ENCODE measurements around the gene SPRR4. TPM values are rescaled to one million over a fixed set of nuclear protein-coding genes. Genes with fewer than 3 reads are reported as not detected.

The SPRR4 gene
- total RNA-seq, 2 donors from 2014 or later: not detected

DNA sequence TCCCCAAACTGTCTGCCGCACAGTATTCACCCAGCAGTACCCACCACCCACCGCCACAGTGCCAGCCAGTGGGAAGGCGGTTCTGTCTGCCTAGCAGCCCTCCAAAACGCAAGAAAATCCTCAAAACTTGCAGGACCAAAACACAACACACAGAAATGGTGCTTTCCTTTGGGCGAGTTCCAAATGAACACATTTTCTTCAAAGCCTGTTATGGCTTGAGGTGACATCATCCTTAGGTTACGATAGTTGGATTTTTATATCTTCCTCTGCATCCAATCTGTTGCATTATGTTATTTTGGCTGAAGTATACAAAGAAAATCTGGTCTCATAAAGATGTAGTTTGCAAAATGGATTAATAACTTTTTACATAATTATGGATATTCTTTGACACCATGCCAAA is 22.7 kb downstream of the SPRR4 start:
- Histone ChIP-seq H3K27me3 (no peaks in the 10 kb centered on the region), H3K4me3 (no peak overlapping the region), H3K27ac (no peak overlapping the region), H3K9me3 (peaks cover 0 to 5% of the 10 kb centered on the region in 2 donors), H3K36me3 (no peaks in the 10 kb centered on the region), H3K4me1 (no peaks in the 10 kb centered on the region)
- DNase-seq (ENCODE audit: low spot score): no peak
- TF ChIP-seq, protein P1, sequence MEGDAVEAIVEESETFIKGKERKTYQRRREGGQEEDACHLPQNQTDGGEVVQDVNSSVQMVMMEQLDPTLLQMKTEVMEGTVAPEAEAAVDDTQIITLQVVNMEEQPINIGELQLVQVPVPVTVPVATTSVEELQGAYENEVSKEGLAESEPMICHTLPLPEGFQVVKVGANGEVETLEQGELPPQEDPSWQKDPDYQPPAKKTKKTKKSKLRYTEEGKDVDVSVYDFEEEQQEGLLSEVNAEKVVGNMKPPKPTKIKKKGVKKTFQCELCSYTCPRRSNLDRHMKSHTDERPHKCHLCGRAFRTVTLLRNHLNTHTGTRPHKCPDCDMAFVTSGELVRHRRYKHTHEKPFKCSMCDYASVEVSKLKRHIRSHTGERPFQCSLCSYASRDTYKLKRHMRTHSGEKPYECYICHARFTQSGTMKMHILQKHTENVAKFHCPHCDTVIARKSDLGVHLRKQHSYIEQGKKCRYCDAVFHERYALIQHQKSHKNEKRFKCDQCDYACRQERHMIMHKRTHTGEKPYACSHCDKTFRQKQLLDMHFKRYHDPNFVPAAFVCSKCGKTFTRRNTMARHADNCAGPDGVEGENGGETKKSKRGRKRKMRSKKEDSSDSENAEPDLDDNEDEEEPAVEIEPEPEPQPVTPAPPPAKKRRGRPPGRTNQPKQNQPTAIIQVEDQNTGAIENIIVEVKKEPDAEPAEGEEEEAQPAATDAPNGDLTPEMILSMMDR (IDR thresholded peaks at IDR 0.05): no peak

DNA sequence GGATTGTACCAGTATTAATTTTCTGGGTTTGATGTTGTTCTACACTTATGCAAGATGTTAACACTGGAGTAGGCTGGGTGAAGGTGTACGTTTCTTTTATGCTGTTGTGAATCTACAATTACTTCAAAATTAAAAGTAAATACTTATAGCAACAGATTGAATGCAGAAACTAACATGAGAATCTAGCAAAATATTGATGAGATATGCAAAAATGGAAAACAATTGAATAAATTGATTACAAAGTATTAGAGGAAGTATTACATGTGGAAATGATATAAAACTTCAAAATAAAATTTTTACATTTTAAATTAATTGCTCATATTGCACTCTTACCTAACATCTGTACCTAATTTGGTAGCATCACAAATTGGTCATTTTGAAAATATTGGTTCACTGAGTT is 25.4 kb downstream of the SPRR4 start:
- Histone ChIP-seq H3K27me3 (no peaks in the 10 kb centered on the region), H3K4me3 (no peak overlapping the region), H3K4me1 (no peaks in the 10 kb centered on the region), H3K9me3 (peaks cover 0 to 5% of the 10 kb centered on the region in 2 donors), H3K27ac (no peak overlapping the region), H3K36me3 (no peaks in the 10 kb centered on the region)
- no peak for DNase-seq (ENCODE audit: low spot score)
- TF ChIP-seq, protein P1 (IDR thresholded peaks at IDR 0.05): no peak

DNA sequence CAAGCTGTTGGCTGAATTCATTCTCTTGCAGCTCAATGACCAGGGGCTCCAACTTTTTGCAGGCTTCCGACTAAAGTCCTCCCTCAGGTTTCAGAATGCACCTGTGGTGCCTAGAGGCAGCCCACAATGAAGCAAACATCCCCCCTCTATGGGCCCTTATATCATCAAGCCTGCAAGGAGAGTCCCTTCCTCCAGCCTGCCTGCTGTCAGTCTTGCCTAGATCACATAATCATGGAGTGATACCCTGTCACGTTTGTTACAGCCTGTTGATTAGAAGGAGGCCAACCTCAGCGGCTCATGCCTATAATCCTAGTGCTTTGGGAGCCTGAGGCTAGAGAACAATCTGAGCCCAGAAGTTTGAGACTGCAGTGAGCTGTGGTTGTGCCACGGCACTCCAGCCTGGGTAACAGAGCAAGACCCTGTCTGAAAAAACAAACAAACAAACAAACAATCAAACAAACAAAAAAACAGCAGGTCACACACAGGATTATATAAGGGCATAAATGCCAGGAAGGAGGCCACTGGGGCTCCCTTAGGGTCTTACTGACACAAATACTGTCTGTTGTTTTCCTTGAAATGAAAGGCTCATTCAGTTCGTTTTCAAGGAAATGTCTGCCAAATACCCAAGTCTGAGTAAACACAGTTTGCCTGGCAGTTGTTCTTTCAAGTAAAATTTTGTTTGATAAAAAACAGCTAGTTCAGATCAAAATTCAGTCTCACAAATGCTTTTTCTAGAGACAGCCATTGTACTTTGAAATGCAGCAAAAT is 26.4 kb downstream of the SPRR4 start:
- peaks cover 0 to 5% of the 10 kb centered on the region in 2 donors for H3K9me3 ChIP-seq
- TF ChIP-seq, protein P1 (IDR thresholded peaks at IDR 0.05): no peak
- no peak for DNase-seq (ENCODE audit: low spot score)
- no peaks in the 10 kb centered on the region for H3K27me3 ChIP-seq
- H3K4me1 ChIP-seq: no peaks in the 10 kb centered on the region
- H3K36me3 ChIP-seq: no peaks in the 10 kb centered on the region
- no peak overlapping the region for H3K27ac ChIP-seq
- no peak overlapping the region for H3K4me3 ChIP-seq

DNA sequence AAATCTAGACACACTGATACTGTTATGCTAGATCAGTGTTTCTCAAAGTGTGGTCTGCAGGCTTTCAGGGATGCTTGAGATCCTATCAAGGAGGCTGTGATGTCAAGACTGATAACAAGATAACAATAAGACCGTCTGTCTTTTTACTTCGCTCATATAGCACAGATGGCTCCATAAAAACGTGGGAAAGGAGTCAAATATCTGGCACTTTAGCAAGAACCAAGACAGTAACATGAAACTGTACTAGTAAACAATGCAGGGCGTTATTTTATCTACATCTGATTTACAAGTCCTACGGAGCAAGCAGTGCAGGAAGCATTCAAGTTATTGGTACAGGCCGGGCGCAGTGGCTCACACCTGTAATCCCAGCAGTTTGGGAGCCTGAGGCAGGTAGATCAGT is 27.5 kb downstream of the SPRR4 start:
- Histone ChIP-seq H3K36me3 (no peaks in the 10 kb centered on the region), H3K4me1 (no peaks in the 10 kb centered on the region), H3K27me3 (no peaks in the 10 kb centered on the region), H3K9me3 (peaks cover 0 to 5% of the 10 kb centered on the region in 2 donors), H3K27ac (no peak overlapping the region), H3K4me3 (no peak overlapping the region)
- TF ChIP-seq, protein P1 (IDR thresholded peaks at IDR 0.05): no peak
- DNase-seq (ENCODE audit: low spot score): no peak

DNA sequence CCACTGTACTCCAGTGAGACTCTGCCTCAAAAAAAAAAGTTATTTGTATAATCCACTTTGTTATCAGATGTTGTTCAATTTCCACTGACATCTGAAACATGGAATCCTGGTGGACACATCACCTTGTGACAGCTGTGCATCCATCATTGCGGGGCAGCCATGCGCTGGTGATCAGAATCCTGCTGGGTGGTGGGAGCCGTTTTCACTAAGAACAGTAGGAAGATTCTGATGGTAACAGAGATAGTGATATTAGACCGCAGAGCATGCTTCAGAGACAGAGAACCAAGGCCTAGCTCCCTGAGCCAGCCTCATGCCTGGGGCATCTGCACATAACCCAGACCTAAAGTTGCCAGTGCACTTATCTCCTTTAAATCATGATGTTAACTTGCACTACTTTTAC is 28.0 kb downstream of the SPRR4 start:
- no peaks in the 10 kb centered on the region for H3K27me3 ChIP-seq
- H3K9me3 ChIP-seq: peaks cover 0 to 5% of the 10 kb centered on the region in 2 donors
- H3K4me1 ChIP-seq: no peaks in the 10 kb centered on the region
- TF ChIP-seq, protein P1 (IDR thresholded peaks at IDR 0.05): no peak
- no peaks in the 10 kb centered on the region for H3K36me3 ChIP-seq
- no peak overlapping the region for H3K4me3 ChIP-seq
- no peak for DNase-seq (ENCODE audit: low spot score)
- no peak overlapping the region for H3K27ac ChIP-seq

DNA sequence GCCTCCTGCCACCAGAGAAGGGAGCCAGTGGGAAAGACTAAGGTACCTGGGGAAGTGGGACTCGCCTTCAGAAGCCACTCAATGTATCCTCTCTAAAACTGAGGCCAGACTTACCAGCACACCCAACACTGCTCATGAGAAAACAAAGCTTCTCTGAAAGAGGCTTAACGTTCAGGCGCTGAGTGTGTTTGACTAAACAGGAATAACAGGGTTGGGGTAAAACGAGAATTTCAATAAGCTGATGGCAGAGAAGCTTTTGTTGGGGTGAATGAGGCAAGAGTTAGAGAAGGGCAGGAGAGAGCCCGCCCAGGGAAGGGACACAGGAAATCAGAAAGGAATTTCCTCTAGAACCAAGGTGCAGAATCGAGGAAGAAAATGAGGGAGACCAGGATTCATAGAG is 29.4 kb downstream of the SPRR4 start:
- Histone ChIP-seq H3K36me3 (no peaks in the 10 kb centered on the region), H3K27me3 (no peaks in the 10 kb centered on the region), H3K4me3 (no peak overlapping the region), H3K9me3 (peaks cover 0 to 5% of the 10 kb centered on the region in 2 donors), H3K4me1 (no peaks in the 10 kb centered on the region), H3K27ac (no peak overlapping the region)
- TF ChIP-seq, protein P1 (IDR thresholded peaks at IDR 0.05): no peak
- no peak for DNase-seq (ENCODE audit: low spot score)
